ENCODE data around the gene PFDN2. TPM values are rescaled to one million over a fixed set of nuclear protein-coding genes. Genes with fewer than 3 reads are reported as not detected.

Gene PFDN2, protein sequence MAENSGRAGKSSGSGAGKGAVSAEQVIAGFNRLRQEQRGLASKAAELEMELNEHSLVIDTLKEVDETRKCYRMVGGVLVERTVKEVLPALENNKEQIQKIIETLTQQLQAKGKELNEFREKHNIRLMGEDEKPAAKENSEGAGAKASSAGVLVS
- total RNA-seq, result 90.0 and 99.5 TPM in 2 replicates
- long read RNA-seq, transcript PFDN2-201 (4 exons, 677 nt), result major isoform, 7 of 9 reads
- long read RNA-seq, partial matches to known transcripts, result 0 of 9 reads
- long read RNA-seq, other reads (novel, unspliced or antisense), result 1 of 9 reads

DNA sequence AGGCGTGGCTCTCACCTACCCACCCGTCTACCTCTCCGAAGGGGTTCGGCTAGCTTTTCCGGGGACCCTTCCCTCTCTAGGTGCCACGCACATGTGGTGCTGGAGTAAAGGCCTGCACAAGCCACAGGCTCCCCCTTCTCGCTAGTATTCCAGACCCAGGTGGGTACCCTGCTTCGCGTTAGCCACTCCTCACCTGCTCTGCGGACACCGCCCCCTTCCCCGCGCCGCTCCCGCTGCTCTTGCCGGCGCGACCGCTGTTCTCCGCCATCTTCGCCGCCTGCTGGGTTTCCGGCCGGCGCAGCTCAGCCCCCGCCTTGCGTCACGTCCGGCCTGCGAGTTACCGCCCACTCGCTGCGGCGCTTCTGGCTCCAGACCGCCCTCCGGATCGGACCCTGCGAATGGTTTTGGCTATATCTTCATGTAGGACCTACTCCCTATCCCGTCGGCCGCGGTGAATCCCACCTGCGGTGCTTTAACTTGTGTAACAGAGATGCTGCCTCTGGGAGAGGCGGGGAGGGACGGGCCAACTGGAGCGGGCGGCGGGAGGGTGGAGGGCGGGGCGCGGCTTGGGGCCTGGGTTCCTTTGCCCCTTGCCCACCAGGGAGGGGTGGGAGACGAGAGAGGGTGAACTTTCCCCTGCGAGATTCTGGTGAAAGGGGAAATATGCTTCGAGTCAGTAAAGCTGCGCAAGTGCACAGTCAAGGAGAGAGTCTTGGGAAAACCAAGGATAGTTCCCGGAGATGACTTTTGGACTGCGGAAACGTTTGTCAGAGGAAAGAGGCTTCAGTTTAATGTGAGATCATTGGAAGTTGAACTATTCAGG, at the start of gene PFDN2, which contains the start of gene NIT1:
Gene PFDN2 (minus strand): TSS at position 279 of the 823 bp plus-strand sequence. CDS start 11 bp downstream, at position 268.
Gene NIT1 (plus strand): TSS at position 347 of the 823 bp plus-strand sequence. CDS start 72 bp downstream, at position 419.
- Mint-ChIP-seq H3K4me1 (peaks cover 37% of the 10 kb centered on the region), H3K27ac (ENCODE audit: unreplicated experiment) (peak within 1 kb of the TSS; percentile 95), H3K36me3 (ENCODE audit: low read depth) (peaks cover 9% of the 10 kb centered on the region), H3K9me3 (no peaks in the 10 kb centered on the region), H3K27me3 (ENCODE audit: low read depth) (no peaks in the 10 kb centered on the region), H3K4me3 (peak within 1 kb of the TSS; percentile 98)
- TF ChIP-seq CTCF (conservative IDR thresholded peaks at IDR 0.05), result no peak
- peak; percentile 74 for DNase-seq (ENCODE audit: low read depth, low spot score)

GRCh38 chr1:161166669-161167548, 49.1 kb upstream of the PFDN2 start:
- H3K36me3 Mint-ChIP-seq (ENCODE audit: low read depth), result peaks cover 5% of the 10 kb centered on the region
- DNase-seq (ENCODE audit: low read depth, low spot score), result peak; percentile 16
- H3K9me3 Mint-ChIP-seq, result no peaks in the 10 kb centered on the region
- peak overlapping the region; percentile 91 for H3K4me3 Mint-ChIP-seq
- TF ChIP-seq CTCF (conservative IDR thresholded peaks at IDR 0.05), result peak; percentile 12
- no peaks in the 10 kb centered on the region for H3K27me3 Mint-ChIP-seq (ENCODE audit: low read depth)
- peak overlapping the region; percentile 90 for H3K27ac Mint-ChIP-seq (ENCODE audit: unreplicated experiment)
- peaks cover 36% of the 10 kb centered on the region for H3K4me1 Mint-ChIP-seq

GRCh38 chr1:161165742-161166668, 48.2 kb upstream of the PFDN2 start, which contains the start of gene PPOX:
Gene PPOX, plus strand, starts transcription at chr1:161166426. Its CDS starts 422 bp downstream, at chr1:161166848.
- Mint-ChIP-seq H3K27ac (ENCODE audit: unreplicated experiment) (peak within 1 kb of the TSS; percentile 95), H3K9me3 (no peaks in the 10 kb centered on the region), H3K27me3 (ENCODE audit: low read depth) (no peaks in the 10 kb centered on the region), H3K36me3 (ENCODE audit: low read depth) (peaks cover 4% of the 10 kb centered on the region), H3K4me3 (peak within 1 kb of the TSS; percentile 94), H3K4me1 (peaks cover 41% of the 10 kb centered on the region)
- peak; percentile 57 for TF ChIP-seq CTCF (conservative IDR thresholded peaks at IDR 0.05)
- peak; percentile 86 for DNase-seq (ENCODE audit: low read depth, low spot score)

- TF ChIP-seq CTCF (conservative IDR thresholded peaks at IDR 0.05), result no peak
- peaks cover 46% of the 10 kb centered on the region for H3K4me1 Mint-ChIP-seq
- H3K27me3 Mint-ChIP-seq (ENCODE audit: low read depth), result no peaks in the 10 kb centered on the region
- peak overlapping the region; percentile 12 for H3K27ac Mint-ChIP-seq (ENCODE audit: unreplicated experiment)
- DNase-seq (ENCODE audit: low read depth, low spot score), result no peak
- H3K4me3 Mint-ChIP-seq, result peak overlapping the region; percentile 94
- peaks cover 3% of the 10 kb centered on the region for H3K36me3 Mint-ChIP-seq (ENCODE audit: low read depth)
- no peaks in the 10 kb centered on the region for H3K9me3 Mint-ChIP-seq
Measured at GRCh38 chr1:161164901-161165610, 47.2 kb upstream of the PFDN2 start.

Data from neural crest cell (in vitro differentiated cells).